GM19099 (cell line): ENCODE measurements around the gene CCL16.

ENCODE experiments used
- POLR2A ChIP-seq: IDR thresholded peaks from 3 replicates; pipeline ENCODE4 v1.6.1; 2011; ENCODE audit warnings: low read depth; ENCODE audit not compliant: insufficient read length; ENCODE audit errors: extremely low read depth

CCL16 gene

GRCh38 chr17:35969558-35970380, 11.5 kb downstream of the CCL16 start:
- TF ChIP-seq POLR2A = no peak

DNA sequence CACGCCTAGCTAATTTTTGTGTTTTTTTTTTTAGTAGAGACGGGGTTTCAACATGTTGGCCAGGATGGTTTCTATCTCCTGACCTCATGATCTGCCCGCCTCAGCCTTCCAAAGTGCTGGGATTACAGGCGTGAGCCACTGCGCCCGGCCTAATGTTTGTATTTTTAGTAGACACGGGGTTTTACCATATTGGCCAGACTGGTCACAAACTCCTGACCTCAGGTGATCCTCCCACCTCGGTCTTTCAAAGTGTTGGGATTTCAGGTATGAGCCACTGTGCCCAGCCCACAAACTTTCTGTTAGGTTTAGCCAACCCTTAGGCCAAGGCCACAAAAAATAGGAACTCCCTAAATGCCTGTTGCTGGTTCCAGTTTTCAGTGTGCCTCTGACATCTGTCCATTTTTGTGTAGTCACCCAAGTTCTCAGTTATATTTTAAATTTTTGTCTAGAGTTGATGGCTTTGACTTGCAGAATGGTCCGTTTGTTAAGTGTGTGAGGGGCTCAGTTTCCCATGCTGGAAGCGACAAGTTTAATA, 12.7 kb downstream of the CCL16 start:
- no peak for TF ChIP-seq POLR2A

DNA sequence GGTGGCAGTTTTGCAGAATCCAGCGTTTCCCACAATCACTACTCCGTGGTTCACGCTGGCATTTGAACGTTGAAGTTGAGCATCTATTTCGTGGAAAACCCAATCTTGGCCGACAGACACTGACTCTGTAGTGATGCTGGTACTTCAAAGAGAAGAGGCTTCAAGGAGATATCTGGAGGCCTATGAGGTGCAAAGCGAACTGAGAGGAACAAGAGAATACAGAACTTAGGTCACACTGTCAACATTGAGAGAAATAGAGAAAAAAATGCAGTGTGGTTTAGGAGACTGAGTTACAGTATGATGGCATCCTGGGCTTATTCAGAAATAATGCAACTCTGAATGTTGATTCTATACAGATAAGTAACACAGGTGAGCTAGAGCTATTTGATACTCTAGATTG, 16.0 kb downstream of the CCL16 start:
- TF ChIP-seq POLR2A = no peak

GRCh38 chr17:35963663-35964062, 17.6 kb downstream of the CCL16 start:
- no peak for TF ChIP-seq POLR2A

DNA sequence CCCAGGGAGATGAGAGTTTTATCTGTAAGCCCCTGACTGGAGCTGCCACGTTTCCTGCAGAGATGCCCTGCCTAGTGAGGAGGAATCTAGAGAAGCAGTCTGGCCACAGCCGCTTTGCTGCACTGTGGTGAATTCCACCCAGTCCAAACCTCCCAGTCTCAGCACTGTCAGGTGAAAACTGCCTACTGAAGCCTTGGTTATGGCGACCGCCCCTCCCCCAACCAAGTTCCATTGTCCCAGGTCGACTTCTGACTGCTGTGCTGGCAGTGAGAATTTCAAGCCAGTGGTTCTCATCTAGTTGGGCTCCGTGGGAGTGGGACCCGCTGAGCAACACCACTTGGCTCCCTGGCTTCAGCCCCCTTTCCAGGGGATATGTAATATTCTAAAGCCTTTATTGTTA, 27.6 kb downstream of the CCL16 start:
- TF ChIP-seq POLR2A = no peak

DNA sequence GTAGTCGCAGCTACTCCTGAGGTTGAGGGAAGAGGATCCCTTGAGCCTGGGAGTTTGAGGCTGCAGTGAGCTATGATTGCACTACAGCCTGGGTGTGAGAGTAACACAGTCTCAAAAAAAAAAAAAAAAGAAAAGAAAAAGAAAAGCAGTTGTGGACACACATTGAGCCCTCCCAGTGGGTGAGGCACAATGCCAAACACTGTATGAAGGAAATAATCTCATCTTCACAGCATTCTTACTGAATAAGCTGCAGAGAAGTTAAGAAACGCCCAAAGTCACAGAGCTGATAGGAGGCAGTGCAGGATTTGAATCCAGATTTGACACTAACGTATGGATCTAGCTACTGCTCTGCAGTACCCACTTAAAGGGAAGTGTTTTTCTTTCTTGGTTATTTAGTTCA, 31.9 kb downstream of the CCL16 start:
- no peak for TF ChIP-seq POLR2A

DNA sequence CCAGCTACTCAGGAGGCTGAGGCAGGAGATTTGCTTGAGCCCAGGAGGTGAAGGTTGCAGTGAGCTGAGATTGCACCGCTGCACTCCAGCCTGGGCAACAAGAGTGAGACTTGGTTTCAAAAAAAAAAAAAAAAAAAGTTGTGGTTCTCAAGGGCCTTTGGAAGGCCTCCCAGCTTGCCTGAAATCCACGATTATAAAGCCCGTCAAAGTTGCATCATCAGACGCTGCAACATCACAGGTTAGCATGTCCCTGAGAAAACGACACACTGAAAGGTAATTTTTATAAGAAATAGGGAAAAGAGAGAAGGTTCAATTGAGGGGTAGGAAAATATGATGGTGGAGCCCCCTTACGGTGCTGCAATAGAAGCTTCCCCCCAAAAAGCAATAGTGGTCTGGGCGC, 33.2 kb downstream of the CCL16 start:
- no peak for TF ChIP-seq POLR2A

- TF ChIP-seq POLR2A = no peak
These were observed 34.1 kb downstream of the CCL16 start for GRCh38 chr17:35947156-35947585.

- no peak for TF ChIP-seq POLR2A
These were observed 37.1 kb downstream of the CCL16 start for GRCh38 chr17:35944151-35944550.

DNA sequence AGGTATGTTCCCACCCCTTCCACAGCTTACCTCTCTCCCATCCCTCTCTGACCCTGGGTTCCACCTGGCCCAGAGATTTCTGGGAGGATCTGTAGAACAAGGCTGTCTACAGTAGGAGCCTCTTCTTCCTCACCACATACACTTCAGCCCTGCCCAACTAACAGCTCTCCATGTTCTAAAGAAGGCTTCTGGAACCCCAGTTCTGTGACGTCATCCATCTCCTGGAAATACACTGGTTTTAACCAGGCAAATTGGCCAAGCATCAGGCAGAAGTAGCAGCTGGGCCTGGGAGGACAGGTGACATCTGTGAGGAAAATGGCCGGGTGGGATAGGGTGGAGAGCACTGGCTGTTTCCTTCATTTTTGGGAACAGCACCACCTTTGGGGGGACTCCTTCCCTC, 37.8 kb downstream of the CCL16 start, which contains the start of gene LYZL6:
TSS of gene LYZL6 (minus strand) at position 177 of the 400 bp plus-strand sequence. CDS start 4,357 bp downstream, outside the sequence.
- TF ChIP-seq POLR2A = no peak

DNA sequence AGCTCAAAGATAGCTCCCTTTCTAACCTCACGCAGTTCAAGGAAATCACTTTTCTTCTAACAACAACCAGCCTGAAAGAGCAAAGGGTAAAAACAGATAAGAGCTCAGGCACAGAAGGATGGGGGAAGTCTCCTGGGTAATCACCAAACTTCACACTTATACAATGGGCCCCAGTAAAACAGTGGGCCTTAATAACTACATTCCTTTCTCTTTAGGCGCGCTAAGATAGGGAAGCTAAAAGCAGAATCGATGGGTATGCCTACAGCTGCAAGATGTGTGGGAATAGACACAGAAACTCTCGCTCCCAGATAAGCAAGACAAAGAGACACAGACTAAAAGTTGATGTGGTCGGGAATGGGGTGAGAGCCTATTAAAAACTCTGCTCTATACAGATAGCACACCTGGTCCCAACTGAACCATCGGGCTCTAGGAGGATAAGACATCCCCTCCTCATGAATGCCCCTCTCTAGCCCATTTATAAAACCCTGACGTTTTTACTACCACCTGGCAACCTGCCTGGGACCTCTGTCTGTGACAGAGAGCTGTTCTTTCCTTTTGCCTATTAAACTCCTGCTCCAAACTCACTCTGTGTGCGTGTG, 38.6 kb downstream of the CCL16 start:
- TF ChIP-seq POLR2A = no peak

DNA sequence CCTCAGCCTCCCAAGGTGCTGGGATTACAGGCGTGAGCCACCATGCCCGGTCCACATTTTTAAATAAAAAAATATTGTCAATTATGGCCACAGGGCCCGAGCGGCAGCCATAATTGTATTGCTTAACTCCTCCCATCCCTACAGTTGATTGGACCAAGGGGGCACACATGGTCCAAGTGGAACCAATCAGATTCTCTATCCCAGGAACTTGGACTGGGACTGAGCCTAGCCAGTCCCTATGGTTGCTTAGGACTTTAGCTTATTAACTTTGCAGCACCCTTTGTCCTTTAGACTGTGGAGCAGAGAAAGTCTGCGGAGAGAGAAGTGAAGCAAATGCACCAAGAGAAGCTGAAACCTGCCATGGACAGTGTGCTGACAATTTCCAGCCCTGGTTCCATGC, 45.2 kb downstream of the CCL16 start:
- no peak for TF ChIP-seq POLR2A

DNA sequence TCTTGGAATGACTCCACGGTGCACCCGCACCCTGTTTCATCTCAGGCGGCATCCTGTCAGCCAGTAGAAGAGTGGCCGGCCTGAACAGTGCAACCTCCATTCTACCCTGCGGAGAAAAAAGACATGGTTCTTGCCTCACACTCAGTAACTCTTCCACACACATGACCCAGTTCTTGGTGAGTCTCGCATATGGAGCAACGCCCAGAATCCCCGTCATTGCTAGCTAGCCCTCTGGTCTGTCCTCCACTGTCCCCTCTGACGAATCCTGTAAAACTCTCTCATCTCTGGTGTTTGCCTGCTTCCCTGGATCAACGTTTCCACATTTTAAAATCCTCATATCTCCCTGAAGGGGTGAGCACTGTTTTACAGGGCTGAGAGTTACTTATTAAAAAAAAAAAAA, 46.5 kb downstream of the CCL16 start:
- TF ChIP-seq POLR2A = no peak

- no peak for TF ChIP-seq POLR2A
These were observed 48.7 kb downstream of the CCL16 start for GRCh38 chr17:35932586-35932985.

DNA sequence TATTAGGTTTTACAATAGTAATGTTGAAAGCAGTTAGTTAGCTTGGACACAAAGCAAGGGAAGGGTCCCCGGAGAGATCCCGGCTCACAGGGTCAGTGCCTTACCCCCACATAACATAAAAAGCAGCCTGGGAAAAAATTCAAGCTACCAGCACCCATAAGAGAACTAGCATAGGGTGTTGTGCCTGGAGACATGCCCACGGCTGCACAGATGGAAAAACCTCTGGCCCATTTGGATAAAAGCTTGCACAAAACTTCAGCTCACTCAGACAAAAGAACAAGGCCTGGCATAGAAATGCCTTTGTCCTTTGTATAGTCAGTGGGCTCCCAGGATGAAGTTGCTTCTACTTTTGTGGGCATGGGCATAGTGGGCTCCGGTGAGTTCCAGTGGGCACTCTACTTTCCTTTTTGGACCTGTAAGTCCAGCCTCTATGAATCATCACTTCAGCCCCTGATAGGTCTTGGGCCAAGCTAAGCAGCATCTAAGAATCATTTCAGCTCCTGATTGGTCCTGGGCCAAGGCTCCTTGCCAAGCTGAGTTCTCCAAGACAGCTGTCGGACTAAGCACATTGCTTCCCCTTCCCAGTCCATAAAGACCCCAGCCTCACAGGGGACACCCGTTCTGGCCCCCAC, 49.4 kb downstream of the CCL16 start:
- TF ChIP-seq POLR2A = no peak
